Heart right ventricle (tissue), 16 donors: ENCODE measurements around the gene RFX1. TPM values are rescaled to one million over a fixed set of nuclear protein-coding genes. Genes with fewer than 3 reads are reported as not detected.

Source experiments
- ATAC-seq, 8 donors: fragments of 200-7000 bp; cut with Tn5 transposase; one replicate each; pipeline ENCODE4 v1.9.1; 2020; ENCODE audit warnings: mild to moderate bottlenecking in 8 of 8, moderate library complexity in 8 of 8, moderate number of reproducible peaks in 1 of 8
- DNase-seq, 2 donors: peaks; one replicate each; pipeline ENCODE4 v3.0.0-alpha.2; 2020
- H3K27ac ChIP-seq, 10 donors: fragments of 200-600 bp; sonication (generic) in 2 of 10; one replicate each; pipeline versions ENCODE4 v1.5.0 to v1.8.0; 2020 to 2022; ENCODE audit warnings: mild to moderate bottlenecking in 3 of 10
- H3K27me3 ChIP-seq, 7 donors: fragments of 200-600 bp; one replicate each; pipeline ENCODE4 v1.8.0; 2021 to 2022; ENCODE audit warnings: mild to moderate bottlenecking in 2 of 7
- H3K36me3 ChIP-seq, 9 donors: fragments of 200-600 bp; sonication (generic) in 1 of 9; one replicate each; pipeline versions ENCODE4 v1.5.0 to v1.8.0; 2020 to 2022; ENCODE audit warnings: mild to moderate bottlenecking in 2 of 9
- H3K4me1 ChIP-seq, 9 donors: fragments of 200-600 bp; sonication (generic) in 1 of 9; one replicate each; pipeline versions ENCODE4 v1.5.0 to v1.8.0; 2020 to 2022; ENCODE audit warnings: mild to moderate bottlenecking in 4 of 9
- H3K4me3 ChIP-seq, 10 donors: fragments of 200-600 bp; sonication (generic) in 2 of 10; one replicate each; pipeline versions ENCODE4 v1.5.0 to v1.8.0; 2020 to 2022; ENCODE audit warnings: mild to moderate bottlenecking in 7 of 10, moderate library complexity in 2 of 10
- H3K9me3 ChIP-seq, 11 donors: fragments of 200-600 bp in 10 of 11; sonication (generic) in 2 of 11; one replicate each; pipeline versions ENCODE4 v1.5.0 to v1.8.0; 2013 to 2022; ENCODE audit warnings: mild to moderate bottlenecking in 2 of 11, control low read depth in 1 of 11, moderate library complexity in 1 of 11
- CTCF ChIP-seq, 9 donors: fragments of 200-600 bp; sonication (generic) in 2 of 9; IDR thresholded peaks; one replicate each; pipeline versions ENCODE4 v1.5.0 to v1.8.0; 2021 to 2022; ENCODE audit warnings: antibody characterized with exemption in 9 of 9, mild to moderate bottlenecking in 5 of 9, moderate library complexity in 1 of 9
- WGBS, 2 donors: extraction: QIAGEN DNeasy Blood & Tissue Kit; methylation state at CpG; one replicate each; pipeline ENCODE4 v1.1.7; 2013; ENCODE audit warnings: inconsistent platforms in 1 of 2; 5-methylcytosine and 5-hydroxymethylcytosine counted together
- intact Hi-C, 10 donors: fragments of 100-400 bp; cut with DNase I; formaldehyde crosslinking; loops; one replicate each; pipeline versions ENCODE4 v1.11.1 to v1.14.2; 2022
- polyA plus RNA-seq, 2 donors: library from polyadenylated mRNA; stranded (reverse); fragments of 200-250 nt; gene quantifications; one replicate each; pipeline ENCODE4 v1.2.3, GENCODE V29; 2013
- total RNA-seq, 10 donors: library from RNA; stranded (reverse); fragmentation: NEBNext Ultra II Directional in 3 of 10; extraction: Animal tissue kit (Norgen Biotek cat#: 25700) in 3 of 10; gene quantifications; one replicate each; pipeline versions ENCODE4 v1.2.1 to v1.2.4, GENCODE V29; 2021 to 2023
- donor health status: Arrhythmogenic right ventricular cardiomyopathy.
- donor health status: ischemic (EF 13 %, LVEDD 7.1; RV severe dilation, severe dysfunction).
- donor health status: healthy with polysubstance abuse.
- donor health status: DM: no; HTN: yes; CAD: no.
- donor health status: DM: no; HTN: no; CAD: no.
- donor health status: ischemic (EF 25% LVEDD 6.9; RV normal size, moderate dysfunction).
- donor health status: ischemic (EF 25% LVEDD 5.7; RV mildly dilated, moderate dysfunction).
- donor health status: healthy.
- donor health status: DM: yes; HTN: yes; CAD: no.
- donor health status: Ischemic cardiomyopathy.
- donor health status: ischemic (EF 35%, LVEDD 5.7; RV mildly dilated, moderate dysfunction).
- donor health status: nonischemic (EF 11% LVEDD 7.7; RV severe dilation, severe dysfunction).
- donor health status: DM: yes; HTN: yes; CAD: no.
- donor health status: PGD.
- donor health status: ischemic (EF 29% LVEDD 5.4; RV normal size, mild dysfunction).
- donor health status: nonischemic (EF 23%, LVEDD 6.1; RV moderate dilation, normal function).

RFX1 gene
- total and polyA plus RNA-seq, 12 donors, result 2.7 to 15.8 (median 11.8) TPM

- no peak for TF ChIP-seq CTCF (IDR thresholded peaks at IDR 0.05)
- H3K27ac ChIP-seq, result no peak overlapping the region
- H3K4me1 ChIP-seq, result peaks cover 8 to 43% (median 17%) of the 10 kb centered on the region in 9 donors
- H3K4me3 ChIP-seq, result no peak overlapping the region
- H3K27me3 ChIP-seq, result no peaks in the 10 kb centered on the region
- no peaks in the 10 kb centered on the region for H3K9me3 ChIP-seq
- intact Hi-C loops, result loop anchor here in 4 of 10 donors (10.0 kb wide), 3 partner anchors 49 to 89 kb away; partner anchors contain the start of genes RFX1 (in 2 of the 4) and IL27RA (in 1 of the 4)
- ATAC-seq (no peak), DNase-seq (no peak)
- peaks cover 0 to 69% (median 43%) of the 10 kb centered on the region in 9 donors for H3K36me3 ChIP-seq
- 93 to 94% methylated on average over 42 of the region's 42 CpGs for WGBS, 2 donors
Observed at GRCh38 chr19:13955662-13956364, 50.3 kb downstream of the RFX1 start.

GRCh38 chr19:13954185-13954584 is 51.9 kb downstream of the RFX1 start:
- Histone ChIP-seq H3K4me1 (peaks cover 8 to 43% (median 17%) of the 10 kb centered on the region in 9 donors), H3K36me3 (peaks cover 0 to 52% (median 27%) of the 10 kb centered on the region in 9 donors), H3K27me3 (no peaks in the 10 kb centered on the region), H3K27ac (no peak overlapping the region), H3K4me3 (no peak overlapping the region), H3K9me3 (no peaks in the 10 kb centered on the region)
- ATAC-seq, result no peak
- intact Hi-C loops, result loop anchor here in 5 of 10 donors (5.0 to 10.0 kb wide), 7 partner anchors 51 to 118 kb away; partner anchors contain the start of genes RFX1 (in 2 of the 5), IL27RA (in 1 of the 5) and MISP3 (in 1 of the 5)
- DNase-seq, result no peak
- TF ChIP-seq CTCF (IDR thresholded peaks at IDR 0.05), result no peak
- WGBS, 2 donors, result 93 to 94% methylated on average over 13 to 15 of the region's 15 CpGs

GRCh38 chr19:13952931-13953531 is 53.1 kb downstream of the RFX1 start:
- Histone ChIP-seq H3K27ac (peak overlapping the region; percentile 57 to 90 (median 84)), H3K36me3 (peaks cover 0 to 41% (median 25%) of the 10 kb centered on the region in 9 donors), H3K4me3 (peak overlapping the region; percentile 48 to 84 (median 76)), H3K27me3 (no peaks in the 10 kb centered on the region), H3K9me3 (no peaks in the 10 kb centered on the region), H3K4me1 (peaks cover 8 to 35% (median 17%) of the 10 kb centered on the region in 9 donors)
- intact Hi-C loops, result loop anchor here in 5 of 10 donors (1.0 to 10.0 kb wide), 10 partner anchors 48 to 119 kb away; partner anchors contain the start of genes RFX1 (in 3 of the 5), IL27RA (in 1 of the 5) and MISP3 (in 1 of the 5)
- peak in 7 of 8 donors; percentile 2 to 39 (median 19) for ATAC-seq
- TF ChIP-seq CTCF (IDR thresholded peaks at IDR 0.05), result peak in 3 of 9 donors; percentile 16 to 40 (median 22)
- DNase-seq, result peak in 1 of 2 donors; percentile 45
- 4 to 10% methylated on average over 12 to 13 of the region's 13 CpGs for WGBS, 2 donors
